EL (cell line): Measurements from ENCODE around the gene RCCD1.
A peak's percentile ranks its signal among the peaks of the same experiment; 100 is the strongest.
"Not testable (repeated sequence)": the region's sequence is repeated elsewhere in the genome, so short reads cannot be mapped to it uniquely, and the experiment has no call there.

Experiments used
- DNase-seq: peaks from one replicate; pipeline ENCODE4 v3.0.0-alpha.2; 2016

Gene RCCD1

GRCh38 chr15:90954712-90955623, at the start of gene RCCD1:
Gene RCCD1, plus strand, starts transcription at chr15:90954884. Its CDS starts 1,851 bp downstream, at chr15:90956735.
- DNase-seq: peak; percentile 94

- no peak for DNase-seq
These were observed 49.1 kb upstream of the RCCD1 start for GRCh38 chr15:90905306-90906180.

- no peak for DNase-seq
These were observed 48.4 kb upstream of the RCCD1 start for GRCh38 chr15:90906181-90906849.

- DNase-seq: no peak
These were observed 47.5 kb upstream of the RCCD1 start for GRCh38 chr15:90907051-90907660.

GRCh38 chr15:90907838-90908507, 46.7 kb upstream of the RCCD1 start:
- no peak for DNase-seq

- not testable (repeated sequence) for DNase-seq
These were observed 45.2 kb upstream of the RCCD1 start for GRCh38 chr15:90909449-90909848.

- DNase-seq: no peak
These were observed 44.7 kb upstream of the RCCD1 start for GRCh38 chr15:90909976-90910375.

GRCh38 chr15:90910441-90911301, 44.0 kb upstream of the RCCD1 start:
- no peak for DNase-seq

- no peak for DNase-seq
These were observed 43.4 kb upstream of the RCCD1 start for GRCh38 chr15:90911302-90911623.

- no peak for DNase-seq
These were observed 42.5 kb upstream of the RCCD1 start for GRCh38 chr15:90911906-90912769.

- no peak for DNase-seq
These were observed 42.0 kb upstream of the RCCD1 start for GRCh38 chr15:90912770-90913075.

GRCh38 chr15:90913398-90913944, 41.2 kb upstream of the RCCD1 start:
- no peak for DNase-seq

GRCh38 chr15:90914305-90915080, 40.2 kb upstream of the RCCD1 start:
- DNase-seq: no peak

- DNase-seq: no peak
These were observed 39.4 kb upstream of the RCCD1 start for GRCh38 chr15:90915216-90915807.

- no peak for DNase-seq
These were observed 38.8 kb upstream of the RCCD1 start for GRCh38 chr15:90915808-90916440.

GRCh38 chr15:90916461-90916860, 38.2 kb upstream of the RCCD1 start:
- DNase-seq: no peak

- no peak for DNase-seq
These were observed 37.1 kb upstream of the RCCD1 start for GRCh38 chr15:90917569-90917968.

GRCh38 chr15:90918034-90918788, 36.5 kb upstream of the RCCD1 start:
- no peak for DNase-seq
